ENCODE data around the gene SYT3. TPM values are rescaled to one million over a fixed set of nuclear protein-coding genes. Genes with fewer than 3 reads are reported as not detected.

SYT3 gene
- total RNA-seq, 1 donor from 2014 or later, result 0.38 TPM

DNA sequence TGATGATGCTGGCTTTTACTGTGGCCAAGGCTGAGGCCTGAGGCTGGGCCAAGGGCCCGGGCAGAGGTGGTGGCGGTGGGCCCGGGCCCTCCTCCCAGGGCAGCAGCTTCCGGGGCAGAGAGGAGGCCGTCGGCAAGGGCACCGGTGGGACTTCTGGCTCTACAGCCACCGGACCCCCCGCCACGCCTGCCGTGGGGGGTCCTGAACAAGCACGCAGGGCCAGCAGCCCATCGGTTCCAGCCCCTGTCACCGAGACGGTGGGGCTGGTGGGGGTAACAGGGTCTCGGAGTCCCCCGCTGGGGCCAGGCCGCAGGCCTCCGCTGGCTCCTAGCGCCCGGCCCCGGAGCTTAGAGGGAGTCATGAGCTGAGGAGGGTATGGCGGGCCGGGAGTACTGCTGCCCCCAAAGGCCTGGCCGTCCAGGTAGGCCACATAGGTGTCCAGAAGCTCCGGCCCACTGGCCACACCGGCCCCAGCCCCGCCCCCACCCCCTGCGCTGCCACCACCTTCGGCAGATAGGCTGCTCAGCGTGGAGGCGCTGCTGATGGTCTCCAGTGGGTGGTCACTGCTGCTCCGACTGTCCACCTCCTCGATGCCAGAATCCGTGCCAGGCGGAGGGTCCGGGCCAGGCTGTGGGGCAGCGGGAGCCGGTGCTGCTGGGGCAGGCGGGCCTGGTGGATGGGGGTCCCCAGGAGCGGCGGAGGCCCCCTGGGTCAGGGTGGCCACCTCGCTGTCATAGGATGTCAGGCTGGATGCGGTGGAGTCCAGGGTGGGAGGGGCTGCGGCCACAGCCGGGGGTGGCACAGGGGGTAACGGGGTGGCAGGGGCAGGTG, 26.9 kb upstream of the SYT3 start:
- Mint-ChIP-seq H3K4me3 (ENCODE audit: unreplicated experiment) (no peak overlapping the region), H3K27ac (ENCODE audit: unreplicated experiment) (no peak overlapping the region), H3K9me3 (ENCODE audit: unreplicated experiment) (no peaks in the 10 kb centered on the region), H3K36me3 (ENCODE audit: unreplicated experiment) (no peaks in the 10 kb centered on the region), H3K4me1 (ENCODE audit: unreplicated experiment) (no peaks in the 10 kb centered on the region), H3K27me3 (ENCODE audit: unreplicated experiment) (peaks cover 20% of the 10 kb centered on the region)
- DNase-seq (ENCODE audit: extremely low spot score, unreplicated experiment), result no peak
- TF ChIP-seq, protein P1, sequence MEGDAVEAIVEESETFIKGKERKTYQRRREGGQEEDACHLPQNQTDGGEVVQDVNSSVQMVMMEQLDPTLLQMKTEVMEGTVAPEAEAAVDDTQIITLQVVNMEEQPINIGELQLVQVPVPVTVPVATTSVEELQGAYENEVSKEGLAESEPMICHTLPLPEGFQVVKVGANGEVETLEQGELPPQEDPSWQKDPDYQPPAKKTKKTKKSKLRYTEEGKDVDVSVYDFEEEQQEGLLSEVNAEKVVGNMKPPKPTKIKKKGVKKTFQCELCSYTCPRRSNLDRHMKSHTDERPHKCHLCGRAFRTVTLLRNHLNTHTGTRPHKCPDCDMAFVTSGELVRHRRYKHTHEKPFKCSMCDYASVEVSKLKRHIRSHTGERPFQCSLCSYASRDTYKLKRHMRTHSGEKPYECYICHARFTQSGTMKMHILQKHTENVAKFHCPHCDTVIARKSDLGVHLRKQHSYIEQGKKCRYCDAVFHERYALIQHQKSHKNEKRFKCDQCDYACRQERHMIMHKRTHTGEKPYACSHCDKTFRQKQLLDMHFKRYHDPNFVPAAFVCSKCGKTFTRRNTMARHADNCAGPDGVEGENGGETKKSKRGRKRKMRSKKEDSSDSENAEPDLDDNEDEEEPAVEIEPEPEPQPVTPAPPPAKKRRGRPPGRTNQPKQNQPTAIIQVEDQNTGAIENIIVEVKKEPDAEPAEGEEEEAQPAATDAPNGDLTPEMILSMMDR (IDR thresholded peaks at IDR 0.05), result no peak

DNA sequence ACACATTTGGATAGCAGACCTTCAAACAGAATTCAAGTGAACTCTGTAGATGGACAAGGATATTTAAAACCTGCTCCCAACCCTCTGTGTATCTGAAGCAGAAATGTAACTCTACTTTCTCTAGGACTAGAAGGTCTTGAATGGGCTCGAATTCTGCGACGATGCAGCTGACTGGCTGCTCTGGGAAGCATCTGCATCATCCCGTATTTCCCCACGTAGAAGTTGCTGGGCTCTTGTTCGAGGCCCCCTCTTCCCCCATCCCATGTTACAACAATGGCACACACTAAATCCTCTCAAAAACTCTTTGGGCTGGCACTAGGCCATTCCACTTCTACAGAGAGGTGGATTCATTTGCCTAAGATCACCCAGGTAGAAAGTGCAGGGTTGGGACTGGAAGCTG, 24.5 kb upstream of the SYT3 start:
- no peak overlapping the region for H3K4me3 Mint-ChIP-seq (ENCODE audit: unreplicated experiment)
- H3K27me3 Mint-ChIP-seq (ENCODE audit: unreplicated experiment), result peaks cover 12% of the 10 kb centered on the region
- TF ChIP-seq, protein P1 (IDR thresholded peaks at IDR 0.05), result no peak
- DNase-seq (ENCODE audit: extremely low spot score, unreplicated experiment), result no peak
- H3K36me3 Mint-ChIP-seq (ENCODE audit: unreplicated experiment), result no peaks in the 10 kb centered on the region
- no peaks in the 10 kb centered on the region for H3K9me3 Mint-ChIP-seq (ENCODE audit: unreplicated experiment)
- H3K27ac Mint-ChIP-seq (ENCODE audit: unreplicated experiment), result no peak overlapping the region
- no peaks in the 10 kb centered on the region for H3K4me1 Mint-ChIP-seq (ENCODE audit: unreplicated experiment)

DNA sequence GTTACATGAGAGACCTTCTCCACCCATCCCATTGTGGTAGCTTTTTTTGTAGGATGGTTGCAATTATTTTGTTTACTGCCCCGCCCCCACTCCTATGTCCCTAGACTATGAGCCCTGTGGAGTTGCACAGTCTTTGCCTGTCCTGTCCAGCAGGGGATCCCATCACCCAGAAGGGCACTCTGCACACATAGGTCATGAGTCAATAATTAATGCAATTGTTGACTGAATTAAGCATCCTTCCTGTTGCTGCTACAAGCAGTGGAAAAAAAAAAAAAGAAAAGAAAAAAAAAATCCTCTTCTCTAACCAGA, 23.8 kb upstream of the SYT3 start:
- Mint-ChIP-seq H3K9me3 (ENCODE audit: unreplicated experiment) (no peaks in the 10 kb centered on the region), H3K4me1 (ENCODE audit: unreplicated experiment) (peaks cover 3% of the 10 kb centered on the region), H3K27ac (ENCODE audit: unreplicated experiment) (no peak overlapping the region), H3K36me3 (ENCODE audit: unreplicated experiment) (no peaks in the 10 kb centered on the region), H3K4me3 (ENCODE audit: unreplicated experiment) (no peak overlapping the region), H3K27me3 (ENCODE audit: unreplicated experiment) (peaks cover 9% of the 10 kb centered on the region)
- no peak for DNase-seq (ENCODE audit: extremely low spot score, unreplicated experiment)
- TF ChIP-seq, protein P1 (IDR thresholded peaks at IDR 0.05), result no peak

DNA sequence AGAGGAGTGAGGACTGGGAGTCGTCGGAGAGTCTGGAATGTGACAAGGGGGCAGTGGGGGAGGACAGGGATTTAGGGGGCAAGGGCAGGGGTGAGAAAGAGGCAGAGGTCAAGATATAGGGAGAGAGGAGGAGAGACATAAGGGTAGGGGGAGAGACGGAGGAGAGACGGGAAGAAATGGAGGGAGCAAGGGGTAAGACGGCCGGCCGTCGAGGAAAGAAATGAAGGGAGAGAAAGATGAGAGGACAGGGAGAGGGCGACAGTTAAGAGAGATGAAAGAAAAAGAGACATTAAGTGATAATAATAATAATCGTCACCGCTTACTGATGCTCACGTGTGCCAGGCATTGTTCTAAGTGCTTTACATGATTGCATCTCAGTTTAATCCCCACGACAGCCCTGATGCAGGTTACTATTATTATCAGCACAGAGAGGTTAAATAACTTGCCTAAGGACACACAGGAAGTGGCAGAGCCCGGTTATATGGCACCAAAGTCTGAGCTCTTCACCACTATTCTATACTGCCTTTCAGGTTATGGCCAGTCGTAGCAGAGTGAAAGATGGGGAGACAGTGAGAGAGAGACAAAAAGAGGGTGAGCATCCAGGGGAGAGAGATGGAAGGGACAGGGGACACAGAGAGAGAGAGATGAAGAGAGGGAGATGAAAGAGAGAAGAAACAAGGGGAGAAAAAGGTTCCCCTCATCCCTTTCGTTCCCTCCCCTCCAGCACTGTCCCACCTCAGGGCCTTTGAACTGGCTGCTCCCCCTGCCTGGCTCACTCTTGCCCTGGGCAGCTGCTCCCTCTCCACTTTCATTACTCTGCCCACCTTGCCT, 23.2 kb upstream of the SYT3 start:
- H3K4me3 Mint-ChIP-seq (ENCODE audit: unreplicated experiment), result no peak overlapping the region
- H3K9me3 Mint-ChIP-seq (ENCODE audit: unreplicated experiment), result no peaks in the 10 kb centered on the region
- H3K27ac Mint-ChIP-seq (ENCODE audit: unreplicated experiment), result no peak overlapping the region
- H3K27me3 Mint-ChIP-seq (ENCODE audit: unreplicated experiment), result peaks cover 12% of the 10 kb centered on the region
- DNase-seq (ENCODE audit: extremely low spot score, unreplicated experiment), result no peak
- TF ChIP-seq, protein P1 (IDR thresholded peaks at IDR 0.05), result no peak
- no peaks in the 10 kb centered on the region for H3K36me3 Mint-ChIP-seq (ENCODE audit: unreplicated experiment)
- peaks cover 8% of the 10 kb centered on the region for H3K4me1 Mint-ChIP-seq (ENCODE audit: unreplicated experiment)
